ENCODE results near the gene DNAL1. TPM values are rescaled to one million over a fixed set of nuclear protein-coding genes. Genes with fewer than 3 reads are reported as not detected.

DNAL1 gene
- total and polyA plus RNA-seq, 2 of the 13 experiments (the other 11 are each of a cell fraction or from before 2014, with no cell fraction given): 1.4 to 13.3 TPM

DNA sequence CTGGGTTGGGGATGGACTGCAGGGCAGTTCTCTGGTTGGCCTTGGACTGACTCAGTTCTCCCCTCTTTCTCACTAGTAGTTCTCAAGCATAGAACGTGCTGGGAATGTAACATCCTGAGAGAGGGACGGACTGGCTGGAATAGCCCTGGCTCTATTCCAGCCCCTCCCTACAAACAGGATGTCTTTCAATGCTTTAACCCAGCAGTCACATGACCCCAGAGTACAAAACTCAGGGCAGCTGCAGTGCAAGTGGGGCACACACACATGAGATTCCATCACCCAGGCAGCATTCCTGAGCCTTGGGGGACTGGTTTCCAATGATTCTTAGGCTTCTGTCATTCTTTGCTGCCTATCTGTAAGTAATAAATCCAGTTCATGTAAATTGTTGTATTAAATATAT is 34.1 kb upstream of the DNAL1 start (continued):
- peak; percentile 63; the same call in 1 of the 2 replicates for TF ChIP-seq ELF3 (CRISPR knock-in tag; IDR thresholded peaks at IDR 0.05)
- TF ChIP-seq ZNF263 (CRISPR knock-in tag; IDR thresholded peaks at IDR 0.05): no peak
- TF ChIP-seq ZNF224 (CRISPR knock-in tag; IDR thresholded peaks at IDR 0.05): peak; percentile 100
- no peak for TF ChIP-seq PCBP1 (IDR thresholded peaks at IDR 0.05; ENCODE audit: borderline replicate concordance, low read depth, low read length)
- TF ChIP-seq, protein P1, sequence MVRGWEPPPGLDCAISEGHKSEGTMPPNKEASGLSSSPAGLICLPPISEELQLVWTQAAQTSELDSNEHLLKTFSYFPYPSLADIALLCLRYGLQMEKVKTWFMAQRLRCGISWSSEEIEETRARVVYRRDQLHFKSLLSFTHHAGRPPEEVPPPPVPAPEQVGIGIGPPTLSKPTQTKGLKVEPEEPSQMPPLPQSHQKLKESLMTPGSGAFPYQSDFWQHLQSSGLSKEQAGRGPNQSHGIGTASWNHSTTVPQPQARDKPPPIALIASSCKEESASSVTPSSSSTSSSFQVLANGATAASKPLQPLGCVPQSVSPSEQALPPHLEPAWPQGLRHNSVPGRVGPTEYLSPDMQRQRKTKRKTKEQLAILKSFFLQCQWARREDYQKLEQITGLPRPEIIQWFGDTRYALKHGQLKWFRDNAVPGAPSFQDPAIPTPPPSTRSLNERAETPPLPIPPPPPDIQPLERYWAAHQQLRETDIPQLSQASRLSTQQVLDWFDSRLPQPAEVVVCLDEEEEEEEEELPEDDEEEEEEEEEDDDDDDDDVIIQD (CRISPR knock-in tag; IDR thresholded peaks at IDR 0.05; ENCODE audit: low read depth): peak; percentile 84
- no peak for TF ChIP-seq ZNF670 (CRISPR knock-in tag; IDR thresholded peaks at IDR 0.05; ENCODE audit: borderline replicate concordance)
- TF ChIP-seq ZBTB7B (CRISPR knock-in tag; IDR thresholded peaks at IDR 0.05): 0 out of 2 replicates have a peak, but pooled peaks have one; percentile 19
- TF ChIP-seq MIXL1 (CRISPR knock-in tag; IDR thresholded peaks at IDR 0.05): 0 out of 2 replicates have a peak, but pooled peaks have one; percentile 38
- TF ChIP-seq FLYWCH1 (CRISPR knock-in tag; IDR thresholded peaks at IDR 0.05): no peak
- no peak for TF ChIP-seq PREB (CRISPR knock-in tag; IDR thresholded peaks at IDR 0.05)
- TF ChIP-seq HMG20B (CRISPR knock-in tag; conservative IDR thresholded peaks at IDR 0.05): 0 out of 2 replicates have a peak, but pooled peaks have one; percentile 24
- no peak for TF ChIP-seq SUZ12 (IDR thresholded peaks at IDR 0.05; ENCODE audit: low read depth, low read length)
- no peak for TF ChIP-seq AGO1 (IDR thresholded peaks at IDR 0.05; ENCODE audit: low read depth, low read length, poor library complexity, severe bottlenecking)
- TF ChIP-seq NFYC (CRISPR knock-in tag; IDR thresholded peaks at IDR 0.05): no peak
- no peak for TF ChIP-seq RORA (CRISPR knock-in tag; IDR thresholded peaks at IDR 0.05)
- peak; percentile 64; the same call in 1 of the 2 replicates for TF ChIP-seq HDAC2 (CRISPR knock-in tag; IDR thresholded peaks at IDR 0.05)
- TF ChIP-seq SALL1 (CRISPR knock-in tag; IDR thresholded peaks at IDR 0.05): peak; percentile 59
- no peak for TF ChIP-seq ZSCAN21 (CRISPR knock-in tag; IDR thresholded peaks at IDR 0.05; ENCODE audit: borderline replicate concordance)
- peak; percentile 83 for TF ChIP-seq DRAP1 (CRISPR knock-in tag; IDR thresholded peaks at IDR 0.05)
- no peak for TF ChIP-seq SP1 (IDR thresholded peaks at IDR 0.05)
- no peak for TF ChIP-seq SP1 (CRISPR knock-in tag; IDR thresholded peaks at IDR 0.05)
- TF ChIP-seq NKX3-1 (CRISPR knock-in tag; IDR thresholded peaks at IDR 0.05): no peak
- TF ChIP-seq ZEB1 (IDR thresholded peaks at IDR 0.05; ENCODE audit: insufficient replicate concordance, low read depth): no peak
- no peak for TF ChIP-seq ZNF770 (CRISPR knock-in tag; IDR thresholded peaks at IDR 0.05)
- TF ChIP-seq STAT5B (CRISPR knock-in tag; IDR thresholded peaks at IDR 0.05): no peak
- TF ChIP-seq ATF7 (IDR thresholded peaks at IDR 0.05): no peak
- TF ChIP-seq ATF7 (CRISPR knock-in tag; IDR thresholded peaks at IDR 0.05): no peak
- TF ChIP-seq ZBTB26 (CRISPR knock-in tag; IDR thresholded peaks at IDR 0.05; ENCODE audit: borderline replicate concordance): no peak

Measured in HepG2 (cell line).